ENCODE results near the gene MTG2. TPM values are rescaled to one million over a fixed set of nuclear protein-coding genes. Genes with fewer than 3 reads are reported as not detected.

The MTG2 gene, protein sequence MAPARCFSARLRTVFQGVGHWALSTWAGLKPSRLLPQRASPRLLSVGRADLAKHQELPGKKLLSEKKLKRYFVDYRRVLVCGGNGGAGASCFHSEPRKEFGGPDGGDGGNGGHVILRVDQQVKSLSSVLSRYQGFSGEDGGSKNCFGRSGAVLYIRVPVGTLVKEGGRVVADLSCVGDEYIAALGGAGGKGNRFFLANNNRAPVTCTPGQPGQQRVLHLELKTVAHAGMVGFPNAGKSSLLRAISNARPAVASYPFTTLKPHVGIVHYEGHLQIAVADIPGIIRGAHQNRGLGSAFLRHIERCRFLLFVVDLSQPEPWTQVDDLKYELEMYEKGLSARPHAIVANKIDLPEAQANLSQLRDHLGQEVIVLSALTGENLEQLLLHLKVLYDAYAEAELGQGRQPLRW
- 26.1 TPM for total RNA-seq

DNA sequence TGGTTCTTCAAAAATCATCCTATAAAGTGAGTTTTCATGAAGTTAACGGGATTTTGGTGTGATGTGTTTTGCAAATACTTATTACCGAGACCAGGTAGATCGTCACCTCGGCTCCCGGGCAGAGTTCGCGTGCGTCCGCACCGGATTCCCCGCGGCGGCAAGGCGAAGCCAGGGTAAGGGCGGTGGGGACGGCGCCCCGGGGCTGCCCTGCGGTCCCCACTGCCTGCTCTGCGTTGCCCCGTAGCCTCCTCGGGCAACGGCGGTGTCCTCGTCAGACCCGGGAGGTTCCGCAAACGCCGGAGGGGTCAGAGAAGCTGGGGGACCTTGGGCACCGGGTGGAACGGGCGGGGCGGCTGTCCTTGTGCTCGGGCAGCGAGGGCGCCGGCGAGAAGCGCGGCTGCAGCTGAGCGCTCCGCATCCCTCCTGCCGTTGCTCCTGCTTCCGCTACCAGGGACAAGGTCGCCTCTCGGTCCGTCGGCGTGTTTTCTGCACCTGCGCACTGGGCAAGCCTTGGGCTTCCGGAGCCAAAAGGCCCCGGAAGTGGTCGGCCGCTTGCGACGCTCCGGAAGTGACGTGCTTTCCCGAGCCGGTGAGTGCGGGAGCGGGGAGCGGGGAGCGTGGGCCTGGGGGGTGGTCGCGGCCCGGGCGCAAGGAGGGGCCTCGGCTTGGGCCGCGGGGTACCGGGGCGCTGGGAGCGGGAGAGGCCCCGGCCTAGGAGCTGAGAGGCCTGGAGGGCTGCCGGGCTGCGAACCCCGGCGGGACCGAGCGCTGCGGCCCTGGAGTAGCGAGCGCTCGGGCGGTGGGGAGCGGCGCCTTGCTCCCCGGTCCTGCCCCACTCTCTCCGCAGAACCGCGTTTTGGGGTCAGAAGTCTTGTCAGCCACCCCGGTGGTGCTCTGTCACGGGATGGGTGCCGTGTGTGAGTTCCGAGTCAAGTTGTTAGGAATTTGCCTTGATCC is at the start of gene MTG2:
Gene MTG2, plus strand, starts transcription at position 560 of the 957 bp plus-strand sequence. CDS start 10,393 bp downstream, outside the sequence.

DNA sequence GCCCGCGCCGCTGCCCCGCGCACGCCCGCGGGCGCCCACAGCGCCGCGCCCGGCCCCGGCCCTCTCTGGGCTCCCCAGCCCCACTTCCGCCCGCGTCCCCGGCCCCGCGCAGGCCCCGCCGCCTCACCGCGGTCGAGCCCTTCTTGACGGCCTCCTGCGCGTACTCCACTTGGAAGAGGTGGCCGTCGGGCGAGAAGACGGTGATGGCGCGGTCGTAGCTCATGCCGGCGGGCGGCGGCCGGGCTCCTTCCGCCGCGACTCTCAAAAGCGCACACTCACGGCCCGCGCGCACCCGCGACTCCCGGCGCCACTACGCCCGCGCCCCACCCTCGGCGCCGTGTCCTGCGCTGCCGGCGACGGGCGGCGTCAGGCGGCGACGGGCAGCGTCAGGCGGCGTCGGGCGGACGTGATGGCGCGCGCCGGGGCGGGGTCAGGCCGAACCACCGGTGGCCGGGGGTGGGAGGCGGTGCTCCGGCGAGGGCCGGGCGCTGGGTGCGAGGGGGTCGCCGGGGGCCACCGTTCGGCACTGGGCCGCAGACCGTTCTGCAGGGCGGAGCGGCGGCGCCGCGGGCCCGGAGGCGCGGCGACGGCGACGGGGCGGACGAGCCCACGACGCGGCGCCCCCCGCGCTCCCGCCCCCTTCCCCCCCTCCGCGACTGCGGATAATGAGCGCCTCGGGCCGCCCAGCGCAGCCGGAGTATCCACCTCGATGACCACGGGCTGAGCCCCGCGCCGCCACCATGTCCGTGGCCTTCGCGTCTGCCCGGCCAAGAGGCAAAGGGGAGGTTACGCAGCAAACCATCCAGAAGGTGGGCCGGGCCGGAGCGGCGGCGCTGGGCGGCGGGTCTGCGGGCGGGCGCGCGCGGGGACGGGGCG is 39.5 kb upstream of the MTG2 start, which contains the start of the genes PSMA7 and SS18L1:
Gene PSMA7, minus strand, starts transcription at position 314 of the 876 bp plus-strand sequence. Its CDS starts 91 bp downstream, at position 223.
Gene SS18L1, plus strand, starts transcription at position 689 of the 876 bp plus-strand sequence. Its CDS starts 52 bp downstream, at position 741.

DNA sequence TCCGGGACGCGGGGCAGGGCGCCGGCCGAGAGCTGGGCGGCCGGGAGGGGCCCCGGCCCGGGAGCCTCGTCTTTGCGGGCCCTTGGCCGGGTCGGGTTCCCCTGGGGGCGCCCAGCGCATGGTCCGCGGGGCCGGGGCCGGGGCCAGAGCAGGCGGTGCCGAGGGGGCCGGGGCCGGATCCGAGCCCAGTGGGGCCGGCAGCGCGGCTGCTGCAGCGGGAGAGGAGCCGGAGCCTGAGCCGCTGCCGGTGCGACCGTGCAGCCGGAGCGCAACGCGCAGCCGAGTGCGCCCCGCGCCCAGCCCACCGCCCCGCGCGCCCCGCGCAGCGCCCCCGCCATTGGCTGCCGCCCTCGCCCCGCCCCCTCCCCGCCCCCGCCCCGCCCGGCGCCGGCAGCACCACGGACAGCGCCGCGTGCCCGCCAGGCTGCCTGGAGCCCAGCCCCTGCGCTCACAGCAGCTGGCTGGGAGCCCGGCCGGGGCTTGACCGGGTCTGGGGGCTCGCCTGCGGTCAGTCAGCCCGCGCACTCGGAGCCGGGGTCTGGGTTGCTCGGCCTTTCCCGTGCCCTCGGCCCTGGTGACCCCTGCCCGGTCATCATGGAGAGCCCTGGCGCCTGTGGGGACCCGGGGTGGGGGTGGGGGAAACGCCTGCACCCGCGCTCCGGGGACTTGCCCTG is 37.3 kb downstream of the MTG2 start, which contains the start of gene HRH3:
Gene HRH3, minus strand, starts transcription at position 287 of the 674 bp plus-strand sequence. CDS start 308 bp downstream, outside the sequence.

GRCh38 chr20:62237801-62238568 is 55.2 kb downstream of the MTG2 start, which contains the start of gene OSBPL2:
TSS of gene OSBPL2 (plus strand) at chr20:62238521. CDS start at chr20:62256185, 17,664 bp downstream.

Other genes starting within 250 kb of the MTG2 start
- gene TAF4, start 117.1 kb upstream of the MTG2 start, total RNA-seq, result 16.8 TPM
- 59.3 TPM for gene LSM14B, start 60.6 kb upstream of the MTG2 start, total RNA-seq
- gene PSMA7, start 39.6 kb upstream of the MTG2 start, total RNA-seq, result 146 TPM
- gene SS18L1, start 39.3 kb upstream of the MTG2 start, total RNA-seq, result 35.3 TPM
- 1.3 TPM for gene HRH3, start 37.2 kb downstream of the MTG2 start, total RNA-seq
- 53.9 TPM for gene OSBPL2, start 55.5 kb downstream of the MTG2 start, total RNA-seq
- gene ADRM1, start 120.0 kb downstream of the MTG2 start, total RNA-seq, result 47.6 TPM
- 88.6 TPM for gene LAMA5, start 184.3 kb downstream of the MTG2 start, total RNA-seq
- gene RPS21, start 204.1 kb downstream of the MTG2 start, total RNA-seq, result 525 TPM
- gene CABLES2, start 224.3 kb downstream of the MTG2 start, total RNA-seq, result 7.4 TPM
- gene RBBP8NL, start 244.5 kb downstream of the MTG2 start, total RNA-seq, result 0.27 TPM